OCI-LY3 (cell line): Measurements from ENCODE around the gene RHOT2.
A peak's percentile ranks its signal among the peaks of the same experiment; 100 is the strongest.

Experiments
- H2AFZ ChIP-seq: fragments of 200-600, 300-600 bp; shearing (Covaris generic); 2 replicates; pipeline ENCODE4 v1.6.0; 2014; ENCODE audit warnings: antibody characterized with exemption, low read depth, low read length
- H3K27ac ChIP-seq: fragments of 200-600, 300-600 bp; sonication (generic); 2 replicates; pipeline ENCODE4 v1.5.1; 2014; ENCODE audit warnings: mild to moderate bottlenecking, low read length, moderate library complexity, mixed read lengths
- H3K27me3 ChIP-seq: fragments of 200-600, 300-600 bp; sonication (generic); 2 replicates; pipeline ENCODE4 v1.6.1; 2014; ENCODE audit warnings: low read depth, low read length, mixed read lengths
- H3K36me3 ChIP-seq: fragments of 200-600, 300-600 bp; sonication (generic); replicated peaks from 2 replicates; pipeline ENCODE3; 2014; ENCODE audit warnings: low read depth, low read length, mixed read lengths
- H3K4me1 ChIP-seq: fragments of 300-600, 200-600 bp; sonication (generic); 2 replicates; pipeline ENCODE4 v1.6.1; 2014; ENCODE audit warnings: low read length, mixed read lengths
- H3K4me2 ChIP-seq: fragments of 200-600, 300-600 bp; sonication (generic); 2 replicates; pipeline ENCODE4 v1.6.1; 2014; ENCODE audit warnings: low read length, mixed read lengths
- H3K4me3 ChIP-seq: fragments of 300-600, 200-600 bp; sonication (generic); 2 replicates; pipeline ENCODE4 v1.5.1; 2014; ENCODE audit warnings: antibody characterized with exemption, mild to moderate bottlenecking, low read length, moderate library complexity
- H3K79me2 ChIP-seq: fragments of 300-600, 200-600 bp; shearing (Covaris generic); 2 replicates; pipeline ENCODE4 v1.6.1; 2014; ENCODE audit warnings: mild to moderate bottlenecking, low read length, mixed read lengths
- H3K9ac ChIP-seq: fragments of 300-600, 200-600 bp; shearing (Covaris generic); 2 replicates; pipeline ENCODE4 v1.6.0; 2014; ENCODE audit warnings: mild to moderate bottlenecking, low read length, moderate library complexity
- H3K9me3 ChIP-seq: fragments of 200-600, 300-600 bp; shearing (Covaris generic); 2 replicates; pipeline ENCODE4 v1.6.1; 2014; ENCODE audit warnings: low read length, mixed read lengths; ENCODE audit not compliant: insufficient read depth
- H4K20me1 ChIP-seq: fragments of 200-600, 300-600 bp; sonication (generic); 2 replicates; pipeline ENCODE4 v1.6.1; 2016; ENCODE audit warnings: low read length, mixed read lengths; ENCODE audit not compliant: insufficient read depth
- CTCF ChIP-seq: fragments of 200-600, 300-600 bp; sonication (generic); IDR thresholded peaks from 2 replicates; pipeline ENCODE4 v1.5.1; 2014; ENCODE audit warnings: antibody characterized with exemption, low read length, low read depth
- EZH2phosphoT487 ChIP-seq: fragments of 200-600 bp; shearing (Covaris generic); IDR thresholded peaks from 2 replicates; pipeline ENCODE4 v1.6.1; 2018; ENCODE audit warnings: antibody characterized with exemption, mixed run types, low read depth

RHOT2 gene

GRCh38 chr16:709566-710499, 41.9 kb downstream of the RHOT2 start:
- TF ChIP-seq CTCF, result no peak
- Histone ChIP-seq H3K27ac (no peak overlapping the region), H3K27me3 (peaks cover 18% of the 10 kb centered on the region), H3K9me3 (no peaks in the 10 kb centered on the region), H3K36me3 (no peaks in the 10 kb centered on the region), H3K4me3 (no peak overlapping the region), H3K4me2 (no peak overlapping the region), H4K20me1 (no peaks in the 10 kb centered on the region), H3K4me1 (no peaks in the 10 kb centered on the region; the same call in 1 of the 2 replicates), H2AFZ (no peak overlapping the region), H3K9ac (no peak overlapping the region), H3K79me2 (no peaks in the 10 kb centered on the region)

GRCh38 chr16:710500-711075, 42.7 kb downstream of the RHOT2 start:
- no peak overlapping the region for H3K27ac ChIP-seq
- no peak overlapping the region for H3K4me3 ChIP-seq
- H3K9ac ChIP-seq, result no peak overlapping the region
- peaks cover 18% of the 10 kb centered on the region for H3K27me3 ChIP-seq
- no peak for TF ChIP-seq CTCF
- H4K20me1 ChIP-seq, result no peaks in the 10 kb centered on the region
- no peaks in the 10 kb centered on the region; the same call in 1 of the 2 replicates for H3K4me1 ChIP-seq
- no peaks in the 10 kb centered on the region for H3K9me3 ChIP-seq
- H3K79me2 ChIP-seq, result no peaks in the 10 kb centered on the region
- H2AFZ ChIP-seq, result no peak overlapping the region
- no peak overlapping the region for H3K4me2 ChIP-seq
- H3K36me3 ChIP-seq, result no peaks in the 10 kb centered on the region

GRCh38 chr16:711084-711483, 43.2 kb downstream of the RHOT2 start:
- peaks cover 18% of the 10 kb centered on the region for H3K27me3 ChIP-seq
- no peaks in the 10 kb centered on the region for H4K20me1 ChIP-seq
- no peak overlapping the region for H3K9ac ChIP-seq
- H2AFZ ChIP-seq, result no peak overlapping the region
- no peaks in the 10 kb centered on the region; the same call in 1 of the 2 replicates for H3K4me1 ChIP-seq
- H3K4me2 ChIP-seq, result no peak overlapping the region
- no peak for TF ChIP-seq CTCF
- TF ChIP-seq EZH2phosphoT487, result no peak
- H3K9me3 ChIP-seq, result no peaks in the 10 kb centered on the region
- no peaks in the 10 kb centered on the region for H3K36me3 ChIP-seq
- no peak overlapping the region for H3K4me3 ChIP-seq
- H3K79me2 ChIP-seq, result no peaks in the 10 kb centered on the region
- no peak overlapping the region for H3K27ac ChIP-seq

GRCh38 chr16:711548-712320, 43.8 kb downstream of the RHOT2 start:
- no peak overlapping the region for H3K9ac ChIP-seq
- no peak overlapping the region for H2AFZ ChIP-seq
- peaks cover 18% of the 10 kb centered on the region for H3K27me3 ChIP-seq
- no peaks in the 10 kb centered on the region for H3K79me2 ChIP-seq
- peak; percentile 79 for TF ChIP-seq CTCF
- no peak for TF ChIP-seq EZH2phosphoT487
- H3K27ac ChIP-seq, result no peak overlapping the region
- H3K9me3 ChIP-seq, result no peaks in the 10 kb centered on the region
- no peaks in the 10 kb centered on the region; the same call in 1 of the 2 replicates for H3K4me1 ChIP-seq
- H3K36me3 ChIP-seq, result no peaks in the 10 kb centered on the region
- H3K4me3 ChIP-seq, result no peak overlapping the region
- H4K20me1 ChIP-seq, result no peaks in the 10 kb centered on the region
- 0 out of 2 replicates have a peak overlapping the region, but pooled peaks have one; percentile 3 for H3K4me2 ChIP-seq
